ENCODE data around the gene CTNNAL1. TPM values are rescaled to one million over a fixed set of nuclear protein-coding genes. Genes with fewer than 3 reads are reported as not detected.
"Not testable (repeated sequence)": the region's sequence is repeated elsewhere in the genome, so short reads cannot be mapped to it uniquely, and the experiment has no call there.

The CTNNAL1 gene
- total and polyA plus RNA-seq, 2 donors (not counting 3 experiments of a cell fraction or from before 2014, with no cell fraction given), result 29.5 to 76.2 TPM

- no peaks in the 10 kb centered on the region for H3K27me3 ChIP-seq (ENCODE audit: control insufficient read depth in 2 of 2, insufficient read depth in 2 of 2, low read length in 2 of 2)
- H3K4me1 ChIP-seq (ENCODE audit: control insufficient read depth, extremely low read depth, insufficient read depth, low read length), result no peaks in the 10 kb centered on the region
- H3K9me1 ChIP-seq (replicated peaks; ENCODE audit: control insufficient read depth, extremely low read depth, insufficient read depth, low read length), result no peaks in the 10 kb centered on the region
- ChIA-PET CTCF (no interaction called here), POLR2A (interaction anchor here (0.6 to 0.7 kb wide), 2 partner anchors 39 to 1433 kb away, joined by 3 to 4 read pairs; no protein-coding TSS in a partner anchor)
- peaks cover 3 to 16% of the 10 kb centered on the region in 2 experiments for H3K36me3 ChIP-seq (ENCODE audit: control insufficient read depth in 2 of 2, extremely low read depth in 1 of 2, insufficient read depth in 2 of 2, low read length in 2 of 2)
- H2AFZ ChIP-seq (ENCODE audit: low read depth, low read length), result no peak overlapping the region
- no peak overlapping the region for H3K27ac ChIP-seq (ENCODE audit: insufficient read depth, low read depth, low read length)
- intact Hi-C loops (cut with micrococcal nuclease), result no loop called here
- no peaks in the 10 kb centered on the region for H3K9me3 ChIP-seq (replicated peaks; ENCODE audit: control insufficient read depth, insufficient read depth, low read length)
- dilution Hi-C loops (cut with MboI; ENCODE audit: extremely low pct_ligation_motif_present, low sequenced_read_pairs), result no loop called here
- DNase-seq (ENCODE audit: low read depth, low spot score) (no peak), FAIRE-seq (no peak)
- H4K20me1 ChIP-seq (replicated peaks; ENCODE audit: control insufficient read depth, extremely low read depth, insufficient read depth, low read length), result no peaks in the 10 kb centered on the region
- H3K79me2 ChIP-seq (ENCODE audit: control insufficient read depth, insufficient read depth, low read length), result no peaks in the 10 kb centered on the region
- no peak overlapping the region for H3K9ac ChIP-seq (replicated peaks; ENCODE audit: extremely low read depth, insufficient read depth, low read length)
- no peak overlapping the region for H3K4me3 ChIP-seq (replicated peaks in 1 of 3; ENCODE audit: insufficient read depth in 1 of 3, low read depth in 1 of 3, low read length in 3 of 3)
- no peak overlapping the region for H3K4me2 ChIP-seq (ENCODE audit: insufficient read depth, low read length)
- no peak for TF ChIP-seq FOS (IDR thresholded peaks at IDR 0.05; ENCODE audit: borderline replicate concordance, insufficient read depth, low read length)
- no TSS peak for BruUV-seq (replicated peaks)
Measured at GRCh38 chr9:108921200-108921599, 92.1 kb downstream of the CTNNAL1 start.

GRCh38 chr9:108920401-108920800 is 92.9 kb downstream of the CTNNAL1 start:
- H3K9ac ChIP-seq (replicated peaks; ENCODE audit: extremely low read depth, insufficient read depth, low read length); POLR2A ChIA-PET; intact Hi-C loops (cut with micrococcal nuclease); H3K4me1 ChIP-seq (ENCODE audit: control insufficient read depth, extremely low read depth, insufficient read depth, low read length); BruUV-seq (replicated peaks); H3K9me3 ChIP-seq (replicated peaks; ENCODE audit: control insufficient read depth, insufficient read depth, low read length); H3K27me3 ChIP-seq (ENCODE audit: control insufficient read depth in 2 of 2, insufficient read depth in 2 of 2, low read length in 2 of 2); H3K4me3 ChIP-seq (replicated peaks in 1 of 3; ENCODE audit: insufficient read depth in 1 of 3, low read depth in 1 of 3, low read length in 3 of 3); H3K27ac ChIP-seq (ENCODE audit: insufficient read depth, low read depth, low read length); FAIRE-seq; H3K4me2 ChIP-seq (ENCODE audit: insufficient read depth, low read length); H3K9me1 ChIP-seq (replicated peaks; ENCODE audit: control insufficient read depth, extremely low read depth, insufficient read depth, low read length); H2AFZ ChIP-seq (ENCODE audit: low read depth, low read length); DNase-seq (ENCODE audit: low read depth, low spot score); dilution Hi-C loops (cut with MboI; ENCODE audit: extremely low pct_ligation_motif_present, low sequenced_read_pairs); H3K79me2 ChIP-seq (ENCODE audit: control insufficient read depth, insufficient read depth, low read length); H4K20me1 ChIP-seq (replicated peaks; ENCODE audit: control insufficient read depth, extremely low read depth, insufficient read depth, low read length): not testable (repeated sequence)
- CTCF ChIA-PET, result interaction anchor here (1.8 kb wide), 1 partner anchor 34 kb away, joined by 5 read pairs; no protein-coding TSS in a partner anchor
- peaks cover 0 to 15% of the 10 kb centered on the region in 2 experiments for H3K36me3 ChIP-seq (ENCODE audit: control insufficient read depth in 2 of 2, extremely low read depth in 1 of 2, insufficient read depth in 2 of 2, low read length in 2 of 2)
